Activated CD4-positive, alpha-beta T cell treated with anti-CD3 and anti-CD28 coated beads for 4 hours (primary cell): ENCODE data around the gene RNF213.
A peak's percentile ranks its signal among the peaks of the same experiment; 100 is the strongest.
"Not testable (repeated sequence)": the region's sequence is repeated elsewhere in the genome, so short reads cannot be mapped to it uniquely, and the experiment has no call there.

ENCODE experiments used
- DNase-seq, 2 donors: peaks; one replicate each; pipeline ENCODE4 v3.0.0-alpha.2; 2020

Gene RNF213

GRCh38 chr17:80225230-80225629 lies 35.4 kb upstream of the RNF213 start:
- DNase-seq: no peak

DNA sequence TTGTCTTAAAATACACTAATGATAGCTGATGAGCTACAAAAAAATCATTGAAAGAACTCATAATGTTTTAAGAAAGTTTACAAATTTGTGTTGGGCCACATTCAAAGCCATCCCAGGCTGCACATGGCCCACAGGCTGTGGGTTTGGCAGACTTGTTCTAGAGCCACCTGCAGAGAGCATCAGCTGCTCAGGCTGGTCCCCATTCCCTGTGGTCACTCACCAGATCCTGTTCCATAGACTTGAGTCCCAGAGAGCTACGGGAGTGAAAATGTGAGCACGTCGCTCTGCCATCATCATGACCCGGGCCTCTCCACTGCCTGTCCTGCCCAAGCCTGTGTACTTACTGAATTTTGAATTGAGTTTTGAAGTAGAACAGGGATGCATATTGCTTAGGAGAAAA lies 33.5 kb upstream of the RNF213 start:
- DNase-seq: no peak

GRCh38 chr17:80227666-80228065 lies 33.0 kb upstream of the RNF213 start:
- no peak for DNase-seq

DNA sequence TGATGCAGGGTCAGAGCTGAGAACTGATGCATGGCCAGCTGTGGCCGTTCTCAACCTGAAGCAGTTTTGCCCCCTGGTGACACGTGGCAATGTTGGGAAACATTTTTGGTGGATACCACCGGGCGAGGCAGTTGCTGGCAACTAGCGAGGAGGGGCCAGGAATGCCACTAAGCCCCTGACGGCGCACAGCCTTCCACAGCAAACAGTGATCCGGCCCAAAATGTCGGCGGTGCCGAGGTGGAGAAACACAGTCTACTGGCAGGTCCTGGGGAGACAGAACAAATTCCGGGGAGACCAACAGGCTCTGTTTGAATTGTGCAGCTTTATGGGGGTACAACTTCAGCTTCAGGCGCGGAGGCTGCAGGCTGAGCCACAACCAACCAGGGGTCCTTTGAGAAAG lies 32.2 kb upstream of the RNF213 start:
- no peak for DNase-seq

- no peak for DNase-seq
Measured at GRCh38 chr17:80229011-80229410, 31.6 kb upstream of the RNF213 start.

DNA sequence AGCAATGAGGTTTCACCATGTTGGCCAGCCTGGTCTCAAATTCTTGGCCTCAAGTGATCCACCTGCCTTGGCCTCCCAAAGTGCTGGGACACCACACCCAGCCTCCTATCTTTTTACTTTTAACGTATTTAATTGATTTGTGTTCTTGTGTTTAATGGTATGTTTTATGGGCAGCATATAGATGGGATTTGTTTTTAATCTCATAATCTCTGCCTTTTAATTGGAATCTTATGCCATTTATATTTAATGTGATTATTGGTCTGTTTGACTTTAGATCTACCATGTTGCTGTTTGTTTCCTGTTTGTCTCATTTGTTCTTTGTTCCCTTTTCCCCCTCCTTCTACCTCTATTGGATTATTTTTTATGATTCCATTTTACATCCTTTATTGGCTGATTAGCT lies 28.2 kb upstream of the RNF213 start:
- no peak for DNase-seq

DNA sequence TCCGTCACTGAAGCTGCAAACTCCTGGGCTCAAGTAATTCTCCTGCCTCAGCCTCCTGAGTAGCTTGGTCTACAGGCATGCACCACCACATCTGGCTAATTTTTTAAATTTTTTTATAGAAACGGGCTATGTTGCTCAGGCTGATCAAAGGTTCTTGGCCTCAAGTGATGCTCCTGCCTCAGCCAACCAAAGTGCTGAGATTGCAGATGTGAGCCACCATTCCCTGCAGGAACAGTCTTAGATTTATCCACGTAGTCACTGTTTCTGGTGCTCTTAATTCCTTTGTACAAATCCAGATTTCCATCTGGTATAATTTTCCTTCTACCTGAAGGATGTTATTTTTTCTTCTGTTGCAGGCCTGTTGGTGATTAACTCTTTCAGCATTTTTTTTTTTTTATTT lies 27.4 kb upstream of the RNF213 start:
- no peak for DNase-seq

GRCh38 chr17:80236911-80237310 lies 23.7 kb upstream of the RNF213 start:
- DNase-seq: no peak

DNA sequence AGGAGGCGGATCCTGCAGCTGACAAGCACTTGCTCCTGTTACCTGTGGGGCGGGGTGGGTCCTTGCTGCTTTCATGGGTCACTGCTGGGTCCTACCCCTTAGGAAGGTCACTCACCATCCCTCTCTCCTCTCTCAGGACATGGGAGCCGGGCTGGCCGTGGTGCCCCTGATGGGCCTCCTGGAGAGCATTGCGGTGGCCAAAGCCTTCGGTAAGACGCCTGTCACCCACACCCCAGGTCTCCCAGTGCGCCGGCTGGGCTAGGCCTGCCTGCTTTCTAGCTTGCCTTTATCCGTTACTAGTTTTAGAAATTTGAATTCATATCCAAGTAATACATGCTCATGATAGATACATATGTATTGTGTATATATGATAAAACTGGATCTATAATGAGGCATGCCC lies 23.3 kb upstream of the RNF213 start:
- DNase-seq: no peak

- DNase-seq: no peak
Measured at GRCh38 chr17:80242505-80242904, 18.1 kb upstream of the RNF213 start.

DNA sequence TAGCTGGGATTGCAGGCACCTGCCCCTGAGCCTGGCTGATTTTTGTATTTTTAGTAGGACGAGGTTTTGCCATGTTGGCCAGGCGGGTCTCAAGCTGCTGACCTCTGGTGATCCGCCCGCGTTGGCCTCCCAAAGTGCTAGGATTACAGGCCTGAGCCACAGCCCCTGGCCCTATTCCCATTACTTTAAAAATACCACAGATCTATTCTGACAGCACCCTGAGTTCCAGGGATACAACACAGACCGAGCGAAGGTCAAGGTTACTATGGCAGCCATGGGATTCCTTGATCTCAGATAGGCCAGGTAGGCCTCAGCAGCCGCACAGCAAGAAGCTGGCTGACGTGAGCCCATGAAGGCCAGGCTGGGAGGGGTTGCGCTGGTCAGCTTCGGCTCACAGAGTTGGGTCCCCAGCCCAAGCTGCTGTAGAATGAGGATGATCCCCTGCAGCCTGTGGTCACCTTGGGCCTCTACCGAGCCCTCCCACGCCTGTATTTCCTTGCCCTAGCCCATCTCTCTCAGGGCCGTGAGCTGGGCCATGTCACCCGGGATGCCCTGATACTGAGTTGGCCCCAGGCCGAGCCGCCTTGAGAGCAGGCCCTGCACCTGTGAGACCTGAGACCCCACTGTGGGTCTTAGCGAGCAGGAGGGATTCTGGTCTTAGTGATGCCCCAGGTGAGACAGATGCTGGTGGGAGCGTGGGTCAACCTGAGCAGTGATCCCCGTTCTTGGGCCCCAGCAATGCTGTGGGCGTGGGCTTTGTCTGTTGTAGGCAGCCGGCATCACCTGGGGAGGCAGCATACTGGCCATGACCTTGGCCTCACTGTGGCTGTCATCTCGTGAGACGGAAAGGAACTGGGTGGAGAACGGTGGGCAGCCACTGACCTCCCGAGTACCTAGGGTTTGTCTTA lies 16.9 kb upstream of the RNF213 start:
- DNase-seq: no peak

GRCh38 chr17:80244448-80244847 lies 16.2 kb upstream of the RNF213 start:
- DNase-seq: not testable (repeated sequence)

DNA sequence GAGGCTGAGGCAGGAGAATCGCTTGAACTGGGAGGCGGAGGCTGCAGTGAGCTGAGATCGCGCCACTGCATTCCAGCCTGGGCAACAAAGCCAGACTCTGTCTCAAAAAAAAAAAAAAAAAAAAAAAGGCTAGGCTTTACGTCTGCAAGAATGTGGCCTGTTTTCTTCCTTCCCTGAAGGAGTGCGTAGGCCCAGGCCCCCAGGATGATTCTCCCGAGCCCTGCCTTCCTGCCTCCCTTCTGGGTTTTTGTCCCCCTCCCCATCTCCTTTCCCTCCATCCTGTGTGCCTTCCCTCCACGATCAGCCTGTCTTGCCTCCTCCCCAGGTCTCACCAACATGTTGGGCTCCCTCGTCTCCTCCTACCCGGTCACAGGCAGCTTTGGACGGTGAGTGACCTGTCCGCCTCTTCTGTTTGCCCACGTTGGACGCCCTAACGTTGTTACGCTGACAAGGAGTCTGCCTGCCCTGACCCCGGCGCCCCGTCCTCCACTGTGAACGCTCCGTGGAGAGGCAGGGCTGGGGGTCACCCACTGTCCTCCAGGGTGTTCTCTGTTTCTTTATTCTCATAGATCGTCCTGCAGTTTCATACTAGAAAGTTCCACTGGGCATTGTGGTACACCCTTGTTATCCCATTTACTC lies 15.7 kb upstream of the RNF213 start:
- DNase-seq: no peak

GRCh38 chr17:80245566-80246265 lies 14.9 kb upstream of the RNF213 start:
- DNase-seq: no peak

DNA sequence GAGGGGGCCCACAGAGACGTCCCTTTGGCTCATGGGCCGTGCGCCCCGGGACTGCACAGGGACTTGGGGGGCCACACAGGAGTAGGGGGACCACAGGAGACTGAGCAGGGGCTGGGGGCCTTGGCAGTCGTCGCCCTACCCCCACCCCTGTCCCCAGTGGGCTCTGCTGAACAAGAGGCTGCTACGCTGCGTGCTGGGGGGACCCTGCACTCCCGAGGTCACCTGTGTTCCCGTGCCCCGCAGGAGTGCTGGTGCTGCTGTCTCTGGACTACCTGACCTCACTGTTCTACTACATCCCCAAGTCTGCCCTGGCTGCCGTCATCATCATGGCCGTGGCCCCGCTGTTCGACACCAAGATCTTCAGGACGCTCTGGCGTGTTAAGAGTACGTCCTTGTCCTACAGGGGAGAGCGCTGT lies 14.4 kb upstream of the RNF213 start:
- DNase-seq: no peak

DNA sequence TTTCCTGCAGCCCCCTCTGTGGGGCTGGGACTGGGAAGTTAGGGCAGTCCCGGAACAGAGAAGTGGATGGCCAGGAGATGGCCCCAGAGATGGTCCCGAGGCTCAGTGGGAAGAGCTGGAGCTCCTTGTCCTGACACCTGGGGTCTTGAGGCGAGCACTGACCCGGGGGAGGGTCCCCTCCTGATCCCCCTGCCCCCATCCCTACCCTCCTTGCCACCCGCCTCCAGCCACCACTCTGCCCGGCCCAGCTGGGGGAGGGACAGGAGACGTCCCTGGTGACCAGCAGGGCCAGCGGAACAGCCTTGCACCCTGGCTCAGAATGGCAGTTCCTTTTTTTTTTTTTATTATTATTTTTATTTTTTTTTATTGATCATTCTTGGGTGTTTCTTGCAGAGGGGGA lies 13.9 kb upstream of the RNF213 start:
- DNase-seq: no peak

GRCh38 chr17:80247561-80247960 lies 13.1 kb upstream of the RNF213 start:
- DNase-seq: no peak

DNA sequence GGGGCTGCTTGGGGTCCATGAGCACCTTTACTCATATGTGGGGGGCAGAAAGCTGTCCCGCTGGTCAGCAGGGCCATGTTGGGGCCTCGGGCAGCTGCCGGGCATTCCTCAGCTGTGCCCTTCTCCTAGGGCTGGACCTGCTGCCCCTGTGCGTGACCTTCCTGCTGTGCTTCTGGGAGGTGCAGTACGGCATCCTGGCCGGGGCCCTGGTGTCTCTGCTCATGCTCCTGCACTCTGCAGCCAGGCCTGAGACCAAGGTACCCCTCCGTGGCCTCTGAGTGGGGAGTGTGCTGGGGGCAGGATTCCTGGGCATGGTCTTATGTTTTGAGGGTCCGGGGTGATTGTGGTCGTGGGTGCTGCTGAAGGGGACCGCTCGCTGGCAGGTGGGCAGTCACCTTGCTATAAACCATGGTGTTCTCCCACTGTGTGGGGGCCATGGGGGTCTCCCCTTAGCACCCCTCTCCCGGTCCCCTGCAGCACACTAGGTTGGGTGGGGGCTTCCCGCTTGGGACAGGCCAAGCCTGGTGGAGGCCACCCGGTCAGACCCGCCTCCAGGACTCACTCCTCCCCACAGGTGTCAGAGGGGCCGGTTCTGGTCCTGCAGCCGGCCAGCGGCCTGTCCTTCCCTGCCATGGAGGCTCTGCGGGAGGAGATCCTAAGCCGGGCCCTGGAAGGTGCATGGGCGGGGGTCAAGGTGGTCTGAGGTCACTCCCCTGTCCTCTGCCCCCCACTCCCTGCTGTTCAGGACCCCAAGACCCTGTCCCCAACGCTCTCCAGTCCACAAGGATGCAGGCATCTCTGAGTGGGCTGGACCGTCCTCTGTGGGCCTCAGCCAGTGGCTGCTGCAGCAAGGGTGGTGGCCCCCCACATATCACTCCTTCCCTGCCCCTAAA lies 12.4 kb upstream of the RNF213 start:
- DNase-seq: no peak

DNA sequence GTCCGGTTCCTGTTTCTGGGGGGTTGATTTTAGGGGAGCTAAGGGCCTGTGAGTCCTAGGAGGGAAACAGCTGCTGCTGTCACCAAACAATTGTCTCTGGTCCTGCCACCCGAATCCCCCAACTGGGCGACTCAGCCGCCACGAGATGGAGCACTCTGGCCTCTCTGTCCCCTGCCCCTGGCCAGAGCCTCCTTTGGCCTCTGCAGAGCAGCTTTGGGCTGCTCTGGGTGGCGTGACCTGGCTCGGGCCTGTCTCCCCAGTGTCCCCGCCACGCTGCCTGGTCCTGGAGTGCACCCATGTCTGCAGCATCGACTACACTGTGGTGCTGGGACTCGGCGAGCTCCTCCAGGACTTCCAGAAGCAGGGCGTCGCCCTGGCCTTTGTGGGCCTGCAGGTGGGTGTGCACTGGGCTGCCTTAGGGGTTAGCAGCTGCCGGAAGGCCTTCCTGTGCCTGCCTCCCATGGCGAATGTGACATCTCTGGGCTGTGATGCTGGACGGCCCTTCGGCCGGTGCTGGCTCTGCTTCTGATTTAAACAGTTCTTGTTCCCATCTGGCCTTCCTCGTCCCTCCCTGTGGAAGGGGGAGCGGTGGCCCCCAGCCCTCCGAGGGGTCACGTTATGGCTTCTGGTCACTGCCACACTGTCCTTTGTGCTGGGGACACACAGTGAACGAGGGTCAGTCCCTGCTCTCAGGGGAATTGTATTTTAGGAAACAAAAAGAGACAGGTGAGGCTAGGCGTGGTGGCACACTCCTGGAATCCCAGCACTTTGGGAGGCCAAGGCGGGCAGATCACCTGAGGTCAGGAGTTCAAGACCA lies 11.6 kb upstream of the RNF213 start:
- DNase-seq: no peak

GRCh38 chr17:80251966-80252365 lies 8.7 kb upstream of the RNF213 start:
- no peak for DNase-seq

DNA sequence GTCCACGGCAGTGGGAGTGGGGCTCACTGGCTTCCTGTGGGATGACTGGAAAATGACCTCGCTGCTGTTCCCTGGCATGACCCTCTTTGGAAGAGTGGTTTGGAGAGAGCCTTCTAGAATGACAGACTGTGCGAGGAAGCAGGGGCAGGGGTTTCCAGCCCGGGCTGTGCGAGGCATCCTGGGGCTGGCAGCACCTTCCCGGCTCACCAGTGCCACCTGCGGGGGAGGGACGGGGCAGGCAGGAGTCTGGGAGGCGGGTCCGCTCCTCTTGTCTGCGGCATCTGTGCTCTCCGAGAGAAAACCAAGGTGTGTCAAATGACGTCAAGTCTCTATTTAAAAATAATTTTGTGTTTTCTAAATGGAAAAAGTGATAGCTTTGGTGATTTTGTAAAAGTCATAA lies 7.8 kb upstream of the RNF213 start:
- DNase-seq: peak; percentile 89 to 94
